Trophoblast cell (in vitro differentiated cells and primary cell): ENCODE results near the gene KRT27.
"Not testable (repeated sequence)": the region's sequence is repeated elsewhere in the genome, so short reads cannot be mapped to it uniquely, and the experiment has no call there.

Experiments
- DNase-seq, 2 donors: peaks; one replicate each; pipeline ENCODE4 v3.0.0-alpha.2; 2016
- H2AFZ ChIP-seq: 2 replicates; pipeline ENCODE4 v1.6.1; 2013; ENCODE audit warnings: low read length, moderate library complexity, mild to moderate bottlenecking; ENCODE audit not compliant: insufficient read depth, poor library complexity
- H2AK5ac ChIP-seq: 2 replicates; pipeline ENCODE4 v1.6.1; 2013; ENCODE audit warnings: mild to moderate bottlenecking, low read length
- H2BK120ac ChIP-seq: 2 replicates; pipeline ENCODE4 v1.6.1; 2013; ENCODE audit warnings: low read length, mild to moderate bottlenecking, moderate library complexity; ENCODE audit not compliant: insufficient read depth, poor library complexity
- H2BK12ac ChIP-seq: 2 replicates; pipeline ENCODE4 v1.6.1; 2013; ENCODE audit warnings: mild to moderate bottlenecking, low read length, moderate library complexity
- H2BK5ac ChIP-seq: 2 replicates; pipeline ENCODE4 v1.6.1; 2013; ENCODE audit warnings: low read length, low read depth, moderate library complexity, mild to moderate bottlenecking; ENCODE audit not compliant: poor library complexity
- H3K14ac ChIP-seq: 2 replicates; pipeline ENCODE4 v1.6.1; 2013; ENCODE audit warnings: mild to moderate bottlenecking, low read length
- H3K18ac ChIP-seq: 2 replicates; pipeline ENCODE4 v1.6.1; 2013; ENCODE audit warnings: mild to moderate bottlenecking, low read length
- H3K23ac ChIP-seq: 2 replicates; pipeline ENCODE4 v1.6.1; 2013; ENCODE audit warnings: low read length
- H3K27ac ChIP-seq: 2 replicates; pipeline ENCODE4 v1.5.1; 2013; ENCODE audit warnings: low read depth, mild to moderate bottlenecking, inconsistent platforms, low read length, moderate library complexity
- H3K27me3 ChIP-seq: 2 replicates; pipeline ENCODE4 v1.6.1; 2013; ENCODE audit warnings: inconsistent platforms, mild to moderate bottlenecking, low read length, moderate library complexity; ENCODE audit not compliant: insufficient read depth
- H3K36me3 ChIP-seq, 2 experiments: 1 replicate in 1 of 2; 2 replicates in 1 of 2; pipeline ENCODE4 v1.6.1; 2013; ENCODE audit warnings: low read length in 2 of 2, mild to moderate bottlenecking in 2 of 2, moderate library complexity in 1 of 2; ENCODE audit not compliant: insufficient read depth in 2 of 2, control insufficient read depth in 1 of 2
- H3K4ac ChIP-seq: 2 replicates; pipeline ENCODE4 v1.6.1; 2013; ENCODE audit warnings: low read depth, mild to moderate bottlenecking, low read length, moderate library complexity
- H3K4me1 ChIP-seq, 2 experiments: 1 replicate in 1 of 2; 2 replicates in 1 of 2; pipeline ENCODE4 v1.6.1; 2013; ENCODE audit warnings: low read length in 2 of 2, mild to moderate bottlenecking in 2 of 2, moderate library complexity in 1 of 2; ENCODE audit not compliant: insufficient read depth in 2 of 2, control insufficient read depth in 1 of 2
- H3K4me2 ChIP-seq: 2 replicates; pipeline ENCODE4 v1.6.1; 2013; ENCODE audit warnings: inconsistent platforms, mild to moderate bottlenecking, low read length, moderate library complexity
- H3K4me3 ChIP-seq: 2 replicates; pipeline ENCODE4 v1.5.1; 2013; ENCODE audit warnings: mild to moderate bottlenecking, low read depth, low read length, inconsistent platforms
- H3K79me1 ChIP-seq: one replicate; pipeline ENCODE4 v1.6.1; 2013; ENCODE audit warnings: low read length
- H3K79me2 ChIP-seq: 2 replicates; pipeline ENCODE4 v1.6.1; 2013; ENCODE audit warnings: low read length, mild to moderate bottlenecking; ENCODE audit not compliant: control insufficient read depth, insufficient read depth, poor library complexity
- H3K9ac ChIP-seq: 2 replicates; pipeline ENCODE4 v1.6.1; 2013; ENCODE audit warnings: mild to moderate bottlenecking, low read length
- H3K9me3 ChIP-seq: 2 replicates; pipeline ENCODE4 v1.6.1; 2013; ENCODE audit warnings: low read depth, mild to moderate bottlenecking, control low read depth, inconsistent platforms, low read length; ENCODE audit not compliant: insufficient read depth
- H4K12ac ChIP-seq: 2 replicates; pipeline ENCODE4 v1.6.1; 2013; ENCODE audit warnings: low read depth, mild to moderate bottlenecking, low read length, moderate library complexity
- H4K8ac ChIP-seq: 2 replicates; pipeline ENCODE4 v1.6.1; 2013; ENCODE audit warnings: low read depth, mild to moderate bottlenecking, low read length, moderate library complexity
- H4K91ac ChIP-seq: one replicate; pipeline ENCODE4 v1.6.1; 2013; ENCODE audit warnings: low read depth, mild to moderate bottlenecking, low read length, moderate library complexity
- WGBS: extraction: QIAGEN DNeasy Blood & Tissue Kit; methylation state at CpG from one replicate; pipeline ENCODE4 v1.1.7; 2013; ENCODE audit warnings: missing lambda C conversion rate; ENCODE audit not compliant: insufficient read length, insufficient coverage; ENCODE audit errors: extremely low coverage; 5-methylcytosine and 5-hydroxymethylcytosine counted together

The KRT27 gene

GRCh38 chr17:40748666-40749065, 33.7 kb downstream of the KRT27 start:
- H3K14ac ChIP-seq, H3K23ac ChIP-seq, H4K12ac ChIP-seq, H2AFZ ChIP-seq, H3K36me3 ChIP-seq, H3K4ac ChIP-seq, H3K9ac ChIP-seq, H2BK5ac ChIP-seq, H3K18ac ChIP-seq, H2AK5ac ChIP-seq, H3K27me3 ChIP-seq, H4K91ac ChIP-seq, H2BK120ac ChIP-seq, DNase-seq, H3K4me1 ChIP-seq, H3K79me2 ChIP-seq, H3K27ac ChIP-seq, H3K79me1 ChIP-seq, H3K9me3 ChIP-seq, H3K4me3 ChIP-seq, H4K8ac ChIP-seq, H2BK12ac ChIP-seq, H3K4me2 ChIP-seq: not testable (repeated sequence)
- no CpG with 5 or more reads among the region's 1 CpG for whole genome bisulfite sequencing

- H2BK5ac ChIP-seq, result no peak overlapping the region
- no peak overlapping the region for H3K18ac ChIP-seq
- no peak overlapping the region for H2BK12ac ChIP-seq
- no peaks in the 10 kb centered on the region for H3K27me3 ChIP-seq
- no peak overlapping the region for H4K91ac ChIP-seq
- DNase-seq, result no peak
- no peak overlapping the region for H3K9ac ChIP-seq
- no CpG with 5 or more reads among the region's 4 CpGs for WGBS
- no peak overlapping the region for H4K8ac ChIP-seq
- no peak overlapping the region for H2BK120ac ChIP-seq
- no peaks in the 10 kb centered on the region for H3K79me2 ChIP-seq
- H4K12ac ChIP-seq, result no peak overlapping the region
- H3K4me3 ChIP-seq, result no peak overlapping the region
- no peak overlapping the region for H3K4ac ChIP-seq
- H3K23ac ChIP-seq, result no peak overlapping the region
- no peak overlapping the region for H2AK5ac ChIP-seq
- H3K9me3 ChIP-seq, result no peaks in the 10 kb centered on the region
- no peak overlapping the region for H3K27ac ChIP-seq
- no peaks in the 10 kb centered on the region for H3K36me3 ChIP-seq
- H3K4me2 ChIP-seq, result no peak overlapping the region
- H3K14ac ChIP-seq, result no peak overlapping the region
- H3K4me1 ChIP-seq, result no peaks in the 10 kb centered on the region
- no peak overlapping the region for H2AFZ ChIP-seq
- no peaks in the 10 kb centered on the region for H3K79me1 ChIP-seq
Observed at GRCh38 chr17:40738553-40738952, 43.8 kb downstream of the KRT27 start.

- Histone ChIP-seq H3K9me3 (peaks cover 2% of the 10 kb centered on the region), H2AK5ac (no peak overlapping the region), H3K36me3 (no peaks in the 10 kb centered on the region), H3K23ac (no peak overlapping the region), H3K4ac (no peak overlapping the region), H3K14ac (no peak overlapping the region), H3K9ac (no peak overlapping the region), H2BK12ac (no peak overlapping the region), H3K27me3 (no peaks in the 10 kb centered on the region), H3K18ac (no peak overlapping the region), H3K4me2 (no peak overlapping the region), H4K91ac (no peak overlapping the region), H4K8ac (no peak overlapping the region), H2BK120ac (no peak overlapping the region), H3K4me1 (no peaks in the 10 kb centered on the region), H3K27ac (no peak overlapping the region), H2AFZ (no peak overlapping the region), H3K79me1 (no peaks in the 10 kb centered on the region), H3K79me2 (no peaks in the 10 kb centered on the region), H4K12ac (no peak overlapping the region), H2BK5ac (no peak overlapping the region), H3K4me3 (no peak overlapping the region)
- no CpG with 5 or more reads among the region's 1 CpG for WGBS
- DNase-seq, result no peak
Observed at GRCh38 chr17:40735016-40735415, 47.3 kb downstream of the KRT27 start.

- Histone ChIP-seq H3K27me3 (no peaks in the 10 kb centered on the region), H3K14ac (no peak overlapping the region), H4K8ac (no peak overlapping the region), H2AFZ (no peak overlapping the region), H3K23ac (no peak overlapping the region), H3K27ac (no peak overlapping the region), H3K4me3 (no peak overlapping the region), H4K91ac (no peak overlapping the region), H2BK5ac (no peak overlapping the region), H3K79me1 (no peaks in the 10 kb centered on the region), H3K4me1 (no peaks in the 10 kb centered on the region), H3K79me2 (no peaks in the 10 kb centered on the region), H3K9ac (no peak overlapping the region), H3K9me3 (peaks cover 2% of the 10 kb centered on the region), H3K4me2 (no peak overlapping the region), H2AK5ac (no peak overlapping the region), H3K4ac (no peak overlapping the region), H3K36me3 (no peaks in the 10 kb centered on the region), H2BK120ac (no peak overlapping the region), H4K12ac (no peak overlapping the region), H3K18ac (no peak overlapping the region), H2BK12ac (no peak overlapping the region)
- no CpG with 5 or more reads among the region's 6 CpGs for WGBS
- DNase-seq, result no peak
Observed at GRCh38 chr17:40734018-40734417, 48.3 kb downstream of the KRT27 start.
